Lung (tissue), 12 donors: ENCODE measurements around the gene EPHA8. TPM values are rescaled to one million over a fixed set of nuclear protein-coding genes. Genes with fewer than 3 reads are reported as not detected.
A peak's percentile ranks its signal among the peaks of the same experiment; 100 is the strongest.

Experiments used
- ATAC-seq: fragments of 200-7000 bp; cut with Tn5 transposase; one replicate; pipeline ENCODE4 v1.9.1; 2020; ENCODE audit warnings: moderate number of reproducible peaks; ENCODE audit not compliant: insufficient read depth, low FRiP score
- DNase-seq, 3 donors: peaks; one replicate each; pipeline ENCODE4 v3.0.0-alpha.2; 2013 to 2017
- H3K27ac ChIP-seq, 2 donors: one replicate each; pipeline ENCODE4 v1.5.1; 2013; ENCODE audit warnings: mild to moderate bottlenecking in 2 of 2, moderate library complexity in 2 of 2, control low read depth in 1 of 2, inconsistent platforms in 1 of 2, low read depth in 1 of 2, low read length in 1 of 2
- H3K27me3 ChIP-seq, 3 donors: one replicate each; pipeline ENCODE4 v1.5.1; 2013; ENCODE audit warnings: low read length in 2 of 3; ENCODE audit not compliant: control insufficient read depth in 3 of 3, insufficient read depth in 3 of 3
- H3K36me3 ChIP-seq, 4 donors: one replicate each; pipeline ENCODE4 v1.5.1; 2013; ENCODE audit warnings: low read length in 4 of 4, mild to moderate bottlenecking in 1 of 4, moderate library complexity in 1 of 4; ENCODE audit not compliant: control insufficient read depth in 4 of 4, insufficient read depth in 4 of 4
- H3K4me1 ChIP-seq, 5 donors: one replicate each; pipeline ENCODE4 v1.5.1; 2013; ENCODE audit warnings: low read length in 5 of 5, mild to moderate bottlenecking in 2 of 5, moderate library complexity in 1 of 5; ENCODE audit not compliant: control insufficient read depth in 5 of 5, insufficient read depth in 5 of 5
- H3K4me3 ChIP-seq: one replicate; pipeline ENCODE4 v1.5.1; 2013; ENCODE audit warnings: mild to moderate bottlenecking, control low read depth, moderate library complexity
- H3K9ac ChIP-seq, 2 donors: one replicate each; pipeline ENCODE4 v1.5.1; 2013; ENCODE audit warnings: low read length in 2 of 2, control low read depth in 1 of 2; ENCODE audit not compliant: insufficient read depth in 1 of 2
- H3K9me3 ChIP-seq, 4 donors: one replicate each; pipeline ENCODE4 v1.5.1; 2013; ENCODE audit warnings: low read length in 3 of 4, mild to moderate bottlenecking in 1 of 4, moderate library complexity in 1 of 4; ENCODE audit not compliant: control insufficient read depth in 4 of 4, insufficient read depth in 3 of 4
- WGBS, 2 donors: extraction: QIAGEN DNeasy Blood & Tissue Kit; methylation state at CpG; one replicate each; pipeline ENCODE4 v1.1.7; 2013; 5-methylcytosine and 5-hydroxymethylcytosine counted together
- polyA plus RNA-seq, 2 donors: library from polyadenylated mRNA; stranded (reverse); fragments of 200-250 nt; gene quantifications; one replicate each; pipeline ENCODE4 v1.2.1, GENCODE V29; 2013
- total RNA-seq, 2 donors: library from RNA; depleted of rRNA in 1 of 2; stranded (reverse); fragments of >200 nt in 1 of 2; gene quantifications; one replicate each; pipeline ENCODE4 v1.2.1, GENCODE V29; 2014 to 2021
- TF ChIP-seq, protein P1 (sequence below): IDR thresholded peaks from 2 replicates; pipeline ENCODE4 v1.5.1; 2012; ENCODE audit warnings: mild to moderate bottlenecking; ENCODE audit errors: control extremely low read depth, extremely low read depth
- donor health status: control.
- donor health status: control.
- donor health status: Bipolar disorder and iron deficiency.
- donor health status: healthy.
- donor health status: DM: yes; HTN: yes; CAD: no.

The EPHA8 gene
- total and polyA plus RNA-seq, 4 donors = 0.01 TPM; not detected in 3

DNA sequence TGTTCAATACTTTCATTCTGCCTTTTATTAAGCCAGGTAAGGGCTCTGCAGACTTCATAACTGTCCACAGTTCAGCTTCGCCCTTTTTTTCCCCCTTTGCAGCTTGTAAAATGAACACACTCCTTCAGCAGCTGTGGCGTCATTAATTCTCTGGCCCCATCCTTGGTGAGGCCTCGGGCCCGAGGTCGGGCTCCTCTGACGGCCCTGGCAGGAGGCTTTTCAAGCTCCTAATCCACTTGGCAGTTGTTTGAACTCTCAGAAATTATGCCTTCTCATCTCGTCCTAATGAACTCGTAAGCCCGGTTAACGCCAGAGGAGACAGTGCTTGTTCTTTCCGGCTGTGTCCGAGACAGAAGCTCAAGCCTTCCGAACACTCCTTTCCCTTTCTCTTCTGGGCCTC lies 18.1 kb upstream of the EPHA8 start:
- ATAC-seq = no peak

DNA sequence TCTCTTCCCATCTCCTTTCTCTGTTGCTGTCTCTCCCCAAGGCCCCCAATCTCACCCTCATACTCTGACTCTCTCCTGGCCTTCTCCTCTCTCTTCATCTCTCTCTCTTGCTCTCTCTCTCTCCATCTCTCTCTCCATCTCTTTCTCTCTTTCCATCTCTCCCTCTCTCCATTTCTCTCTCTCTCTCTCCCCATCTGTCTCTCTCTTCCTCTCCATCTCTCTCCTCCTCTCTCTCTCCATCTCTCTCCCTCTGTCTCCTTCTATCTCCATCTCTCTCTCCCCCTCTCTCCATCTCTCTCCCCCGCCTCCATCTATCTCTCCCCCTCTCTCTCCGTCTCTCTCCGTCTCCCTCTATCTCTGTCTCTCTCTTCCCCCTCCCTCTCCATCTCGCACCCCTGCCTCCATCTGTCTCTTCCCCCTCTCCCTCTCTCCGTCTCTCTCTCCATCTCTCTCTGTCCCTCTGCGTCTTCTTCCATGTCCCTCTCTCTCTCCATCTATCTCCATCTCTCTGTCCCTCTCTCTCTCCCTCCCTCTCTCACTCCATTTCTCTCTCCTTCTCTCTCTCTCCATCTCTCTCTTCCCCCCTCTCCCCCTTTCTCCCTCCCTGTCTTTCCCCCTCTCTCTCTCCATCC lies 16.0 kb upstream of the EPHA8 start:
- no peak overlapping the region for H3K4me3 ChIP-seq
- no peak overlapping the region for H3K27ac ChIP-seq
- peaks cover 0 to 5% (median 0%) of the 10 kb centered on the region in 5 donors for H3K4me1 ChIP-seq
- H3K36me3 ChIP-seq = no peaks in the 10 kb centered on the region
- no peak for ATAC-seq
- H3K27me3 ChIP-seq = peaks cover 0 to 28% (median 15%) of the 10 kb centered on the region in 3 donors
- 72 to 81% methylated on average over 6 of the region's 6 CpGs for WGBS, 2 donors
- DNase-seq = no peak
- no peak overlapping the region for H3K9ac ChIP-seq
- no peaks in the 10 kb centered on the region for H3K9me3 ChIP-seq
- TF ChIP-seq, protein P1, sequence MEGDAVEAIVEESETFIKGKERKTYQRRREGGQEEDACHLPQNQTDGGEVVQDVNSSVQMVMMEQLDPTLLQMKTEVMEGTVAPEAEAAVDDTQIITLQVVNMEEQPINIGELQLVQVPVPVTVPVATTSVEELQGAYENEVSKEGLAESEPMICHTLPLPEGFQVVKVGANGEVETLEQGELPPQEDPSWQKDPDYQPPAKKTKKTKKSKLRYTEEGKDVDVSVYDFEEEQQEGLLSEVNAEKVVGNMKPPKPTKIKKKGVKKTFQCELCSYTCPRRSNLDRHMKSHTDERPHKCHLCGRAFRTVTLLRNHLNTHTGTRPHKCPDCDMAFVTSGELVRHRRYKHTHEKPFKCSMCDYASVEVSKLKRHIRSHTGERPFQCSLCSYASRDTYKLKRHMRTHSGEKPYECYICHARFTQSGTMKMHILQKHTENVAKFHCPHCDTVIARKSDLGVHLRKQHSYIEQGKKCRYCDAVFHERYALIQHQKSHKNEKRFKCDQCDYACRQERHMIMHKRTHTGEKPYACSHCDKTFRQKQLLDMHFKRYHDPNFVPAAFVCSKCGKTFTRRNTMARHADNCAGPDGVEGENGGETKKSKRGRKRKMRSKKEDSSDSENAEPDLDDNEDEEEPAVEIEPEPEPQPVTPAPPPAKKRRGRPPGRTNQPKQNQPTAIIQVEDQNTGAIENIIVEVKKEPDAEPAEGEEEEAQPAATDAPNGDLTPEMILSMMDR = no peak

More for the DNA sequence above, 18.1 kb upstream of the EPHA8 start:
- H3K9ac ChIP-seq = no peak overlapping the region
- no peaks in the 10 kb centered on the region for H3K36me3 ChIP-seq
- no peak for DNase-seq
- no peaks in the 10 kb centered on the region for H3K9me3 ChIP-seq
- peaks cover 0 to 28% (median 15%) of the 10 kb centered on the region in 3 donors for H3K27me3 ChIP-seq
- H3K4me1 ChIP-seq = peaks cover 0 to 5% (median 0%) of the 10 kb centered on the region in 5 donors
- H3K27ac ChIP-seq = no peak overlapping the region
- no peak overlapping the region for H3K4me3 ChIP-seq
- TF ChIP-seq, protein P1 = no peak
- WGBS, 2 donors = 50 to 69% methylated on average over 13 of the region's 13 CpGs

DNA sequence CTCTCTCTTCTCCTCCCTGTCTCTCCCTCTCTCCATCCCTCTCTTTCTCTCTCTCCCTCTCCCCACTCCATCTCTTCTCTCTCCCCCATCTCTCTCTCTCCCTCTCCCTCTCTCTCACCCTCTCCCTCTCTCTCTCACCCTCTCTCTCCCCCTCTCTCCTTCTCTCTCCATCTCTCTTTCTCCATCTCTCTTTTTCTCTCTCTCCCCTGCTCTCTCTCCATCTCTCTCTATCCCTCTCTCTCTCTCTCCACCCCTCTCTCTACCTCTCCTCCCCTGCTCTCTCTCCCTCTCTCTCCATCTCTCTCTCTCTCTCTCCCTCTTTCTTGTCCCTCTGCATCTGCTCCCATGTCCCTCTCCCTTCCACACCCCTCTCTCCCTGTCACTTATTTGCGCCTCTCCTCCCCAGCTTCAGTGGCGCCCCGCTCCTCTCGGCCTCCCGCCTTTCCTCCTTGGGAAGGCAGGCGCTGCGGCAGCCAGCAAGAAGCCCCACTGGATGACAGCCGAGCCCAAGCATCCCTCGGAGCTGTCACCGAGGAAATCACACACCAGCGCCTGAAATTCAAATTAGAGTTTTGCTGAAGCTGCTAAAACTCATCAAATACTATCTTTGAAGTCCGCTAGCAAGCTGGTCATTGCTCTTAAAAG lies 15.3 kb upstream of the EPHA8 start:
- H3K4me1 ChIP-seq = peaks cover 0 to 5% (median 0%) of the 10 kb centered on the region in 5 donors
- WGBS, 2 donors = 15 to 17% methylated on average over 12 of the region's 12 CpGs
- ATAC-seq (no peak), DNase-seq (peak in 1 of 3 donors; percentile 9)
- H3K9ac ChIP-seq = no peak overlapping the region
- peaks cover 0 to 28% (median 15%) of the 10 kb centered on the region in 3 donors for H3K27me3 ChIP-seq
- TF ChIP-seq, protein P1 = no peak
- no peak overlapping the region for H3K4me3 ChIP-seq
- H3K27ac ChIP-seq = no peak overlapping the region
- H3K36me3 ChIP-seq = no peaks in the 10 kb centered on the region
- no peaks in the 10 kb centered on the region for H3K9me3 ChIP-seq
